ENCODE results near the gene IQCN.

Gene IQCN

DNA sequence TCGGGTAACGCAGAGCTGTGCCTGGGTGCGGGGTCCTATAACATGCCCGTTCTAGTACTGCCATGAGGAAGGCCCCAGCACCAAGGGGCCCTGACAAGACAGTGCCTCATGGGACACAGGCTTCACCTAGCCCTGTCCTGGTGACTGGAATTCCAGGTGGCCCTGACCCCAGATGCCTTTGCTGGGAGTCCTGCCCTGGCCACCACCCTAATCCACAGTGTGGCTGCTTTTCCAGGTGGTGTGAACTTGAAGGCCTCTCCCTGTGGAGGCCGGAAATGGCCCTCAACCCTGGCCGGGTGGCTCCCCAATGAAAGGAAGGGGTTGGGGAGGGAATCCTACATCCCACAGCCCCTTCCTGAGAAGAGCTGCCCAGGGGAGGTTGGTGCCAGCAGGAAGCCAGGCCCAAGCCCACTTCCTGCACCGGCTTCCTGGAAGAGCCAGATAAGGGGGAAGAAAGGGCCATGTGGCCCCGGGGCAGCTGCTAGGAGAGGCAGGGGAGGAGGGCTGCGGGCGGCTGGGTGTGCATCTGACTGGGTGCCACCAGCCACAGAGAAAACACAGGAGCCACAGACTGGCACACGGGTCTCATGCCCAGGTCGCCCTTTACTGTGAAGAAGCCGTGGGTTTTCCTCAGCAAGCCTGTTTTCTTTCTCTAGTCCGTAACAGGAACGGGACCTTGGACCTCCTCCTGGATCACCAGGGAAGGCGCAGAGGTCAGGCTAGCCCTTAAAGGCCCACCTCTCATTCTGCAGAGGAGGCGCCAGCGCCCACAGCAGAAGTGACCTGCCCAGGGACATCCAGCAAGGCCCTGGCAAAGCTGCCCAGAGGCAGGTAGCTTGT is 43.9 kb upstream of the IQCN start:
- peak overlapping the region; percentile 29 for H3K27ac ChIP-seq
- TF ChIP-seq, protein P1, sequence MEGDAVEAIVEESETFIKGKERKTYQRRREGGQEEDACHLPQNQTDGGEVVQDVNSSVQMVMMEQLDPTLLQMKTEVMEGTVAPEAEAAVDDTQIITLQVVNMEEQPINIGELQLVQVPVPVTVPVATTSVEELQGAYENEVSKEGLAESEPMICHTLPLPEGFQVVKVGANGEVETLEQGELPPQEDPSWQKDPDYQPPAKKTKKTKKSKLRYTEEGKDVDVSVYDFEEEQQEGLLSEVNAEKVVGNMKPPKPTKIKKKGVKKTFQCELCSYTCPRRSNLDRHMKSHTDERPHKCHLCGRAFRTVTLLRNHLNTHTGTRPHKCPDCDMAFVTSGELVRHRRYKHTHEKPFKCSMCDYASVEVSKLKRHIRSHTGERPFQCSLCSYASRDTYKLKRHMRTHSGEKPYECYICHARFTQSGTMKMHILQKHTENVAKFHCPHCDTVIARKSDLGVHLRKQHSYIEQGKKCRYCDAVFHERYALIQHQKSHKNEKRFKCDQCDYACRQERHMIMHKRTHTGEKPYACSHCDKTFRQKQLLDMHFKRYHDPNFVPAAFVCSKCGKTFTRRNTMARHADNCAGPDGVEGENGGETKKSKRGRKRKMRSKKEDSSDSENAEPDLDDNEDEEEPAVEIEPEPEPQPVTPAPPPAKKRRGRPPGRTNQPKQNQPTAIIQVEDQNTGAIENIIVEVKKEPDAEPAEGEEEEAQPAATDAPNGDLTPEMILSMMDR (conservative IDR thresholded peaks at IDR 0.05) = no peak

DNA sequence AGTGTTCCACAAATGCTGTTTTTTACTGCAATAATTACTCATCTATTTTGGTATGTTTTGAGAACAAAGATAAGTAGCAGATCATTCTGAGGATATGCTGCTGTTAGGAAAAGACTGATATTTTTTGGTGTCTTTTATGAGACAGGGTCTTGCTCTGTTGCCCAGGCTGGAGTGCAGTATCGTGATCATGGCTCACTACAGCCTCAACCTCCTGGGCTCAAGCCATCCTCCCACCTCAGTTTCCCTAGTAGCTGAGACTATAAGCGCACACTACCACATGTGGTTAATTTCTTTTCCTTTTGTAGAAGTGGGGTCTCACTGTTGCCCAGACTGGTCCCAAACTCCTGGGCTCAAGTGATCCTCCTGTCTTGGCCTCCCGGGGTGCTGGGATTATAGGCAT is 39.1 kb upstream of the IQCN start:
- no peak overlapping the region for H3K27ac ChIP-seq
- TF ChIP-seq, protein P1 (conservative IDR thresholded peaks at IDR 0.05) = no peak

GRCh38 chr19:18312092-18312534 is 37.9 kb upstream of the IQCN start:
- H3K27ac ChIP-seq = no peak overlapping the region; the same call in 1 of the 2 replicates
- TF ChIP-seq, protein P1 (conservative IDR thresholded peaks at IDR 0.05) = no peak

DNA sequence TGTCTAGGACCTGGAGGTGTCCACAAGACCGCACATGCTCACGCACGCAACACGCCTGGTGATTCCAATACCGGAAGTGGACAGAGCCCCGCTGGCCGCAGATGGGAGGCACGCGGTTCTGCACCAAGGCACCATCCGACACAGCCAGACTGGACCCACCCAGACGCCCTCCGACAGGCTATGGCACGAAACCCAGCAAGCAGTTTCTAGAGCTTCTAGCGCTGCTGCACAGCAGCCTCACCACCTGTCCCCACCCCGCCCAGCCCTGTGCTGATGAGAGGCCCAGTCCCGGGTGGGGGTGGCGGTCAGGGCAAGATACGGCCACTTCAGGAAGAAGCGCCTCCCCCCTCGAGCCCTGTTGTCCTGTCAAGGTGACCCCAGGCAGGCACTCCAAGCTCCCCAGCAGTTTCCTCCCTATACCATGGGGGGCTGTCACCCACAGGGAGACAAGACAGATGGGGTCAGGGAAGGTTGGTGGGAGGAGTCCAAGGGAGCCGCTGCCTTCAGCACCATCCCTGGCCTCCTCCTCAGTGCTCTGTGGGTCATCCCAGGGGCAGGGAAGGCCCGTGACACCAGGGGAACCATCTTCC is 37.3 kb upstream of the IQCN start:
- TF ChIP-seq, protein P1 (conservative IDR thresholded peaks at IDR 0.05) = no peak
- no peak overlapping the region for H3K27ac ChIP-seq

- H3K27ac ChIP-seq = no peak overlapping the region
- TF ChIP-seq, protein P1 (conservative IDR thresholded peaks at IDR 0.05) = no peak
These were observed 36.7 kb upstream of the IQCN start for GRCh38 chr19:18310966-18311365.

- TF ChIP-seq, protein P1 (conservative IDR thresholded peaks at IDR 0.05) = no peak
- H3K27ac ChIP-seq = no peak overlapping the region
These were observed 36.1 kb upstream of the IQCN start for GRCh38 chr19:18310118-18310909.

DNA sequence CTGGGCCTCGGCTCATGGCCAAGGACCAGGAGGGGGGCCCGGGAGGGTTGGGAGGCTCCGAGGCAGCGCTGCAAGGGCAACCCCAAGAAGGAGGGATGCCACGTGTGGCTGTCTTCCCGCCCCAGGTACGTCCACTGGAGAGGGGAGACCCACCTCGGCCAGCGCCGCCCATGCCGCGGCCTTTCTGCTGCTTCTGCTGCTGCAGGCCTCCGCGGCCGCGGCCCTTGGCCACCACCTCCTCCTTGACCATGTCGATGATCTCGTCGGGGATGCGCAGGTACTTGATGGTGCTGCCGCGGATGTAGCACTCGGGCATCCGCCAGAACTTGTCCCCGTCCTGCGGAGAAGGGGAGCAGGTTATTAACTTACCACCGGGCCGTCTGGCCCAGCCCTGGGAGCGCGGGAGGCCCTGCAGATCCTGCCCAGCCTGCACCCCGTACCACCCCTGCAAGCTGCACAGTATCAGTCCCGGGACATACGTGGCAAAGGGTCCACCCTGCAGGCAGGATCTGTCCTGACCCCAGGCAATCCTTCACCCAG is 35.3 kb upstream of the IQCN start:
- H3K27ac ChIP-seq = no peak overlapping the region
- TF ChIP-seq, protein P1 (conservative IDR thresholded peaks at IDR 0.05) = no peak

All from VCaP (cell line).